OCI-LY1 (cell line): Measurements from ENCODE around the gene FIG4.

Source experiments
- H2AFZ ChIP-seq: fragments of 200-600 bp; sonication (generic), shearing (Covaris generic); 2 replicates; pipeline ENCODE4 v1.6.0; 2014; ENCODE audit warnings: antibody characterized with exemption, mild to moderate bottlenecking, low read length
- H3F3A ChIP-seq: fragments of 200-600 bp; sonication (generic), shearing (Covaris generic); 2 replicates; pipeline ENCODE4 v1.6.0; 2014; ENCODE audit warnings: mild to moderate bottlenecking, antibody characterized with exemption, low read length, moderate library complexity; ENCODE audit not compliant: insufficient read depth
- H3K27ac ChIP-seq: fragments of 200-600 bp; sonication (generic); 2 replicates; pipeline ENCODE4 v1.5.1; 2014; ENCODE audit warnings: low read length, mixed run types, mild to moderate bottlenecking, low read depth; ENCODE audit not compliant: poor library complexity, severe bottlenecking
- H3K27me3 ChIP-seq: fragments of 200-600 bp; sonication (generic); 2 replicates; pipeline ENCODE4 v1.6.0; 2014; ENCODE audit warnings: antibody characterized with exemption, mild to moderate bottlenecking, low read length, moderate library complexity; ENCODE audit not compliant: insufficient read depth
- H3K36me3 ChIP-seq: fragments of 200-600 bp; sonication (generic); 2 replicates; pipeline ENCODE4 v1.6.1; 2014; ENCODE audit warnings: mild to moderate bottlenecking, antibody characterized with exemption, low read length, moderate library complexity, mixed read lengths; ENCODE audit not compliant: insufficient read depth
- H3K4me1 ChIP-seq: fragments of 200-600 bp; sonication (generic); 2 replicates; pipeline ENCODE4 v1.5.1; 2014; ENCODE audit warnings: mild to moderate bottlenecking, low read length, moderate library complexity; ENCODE audit not compliant: insufficient read depth, severe bottlenecking
- H3K4me2 ChIP-seq: fragments of 200-600 bp; sonication (generic), shearing (Covaris generic); 2 replicates; pipeline ENCODE4 v1.6.1; 2014; ENCODE audit warnings: low read length
- H3K4me3 ChIP-seq: fragments of 200-600 bp; sonication (generic); 2 replicates; pipeline ENCODE4 v1.5.1; 2014; ENCODE audit warnings: low read length, low read depth, mild to moderate bottlenecking, mixed read lengths; ENCODE audit not compliant: poor library complexity, severe bottlenecking
- H3K79me2 ChIP-seq: fragments of 200-600 bp; shearing (Covaris generic); 2 replicates; pipeline ENCODE4 v1.6.1; 2016; ENCODE audit warnings: mixed run types, low read length, mixed read lengths; ENCODE audit not compliant: insufficient read depth
- H3K9ac ChIP-seq: fragments of 200-600 bp; sonication (generic), shearing (Covaris generic); 2 replicates; pipeline ENCODE4 v1.6.1; 2014; ENCODE audit warnings: mild to moderate bottlenecking, low read length, mixed read lengths
- H3K9me2 ChIP-seq: fragments of 200-600 bp; sonication (generic), shearing (Covaris generic); 2 replicates; pipeline ENCODE4 v1.6.1; 2014; ENCODE audit warnings: low read depth, mild to moderate bottlenecking, low read length, mixed read lengths
- H3K9me3 ChIP-seq: fragments of 200-600 bp; shearing (Covaris generic); 2 replicates; pipeline ENCODE4 v1.6.1; 2014; ENCODE audit warnings: low read length, mixed read lengths
- H4K20me1 ChIP-seq: fragments of 200-600 bp; sonication (generic), shearing (Covaris generic); 2 replicates; pipeline ENCODE4 v1.6.0; 2016; ENCODE audit warnings: mild to moderate bottlenecking, low read length; ENCODE audit not compliant: insufficient read depth
- EZH2 ChIP-seq: fragments of 200-600 bp; sonication (generic), shearing (Covaris generic); IDR thresholded peaks from 2 replicates; pipeline ENCODE4 v1.8.0; 2017; ENCODE audit warnings: borderline replicate concordance, mixed run types, mild to moderate bottlenecking, antibody characterized with exemption, low read length, moderate library complexity, mixed read lengths
- TF ChIP-seq, protein P1 (sequence below): fragments of 200-600 bp; sonication (generic), shearing (Covaris generic); IDR thresholded peaks from 2 replicates; pipeline ENCODE4 v1.5.1; 2017; ENCODE audit warnings: mild to moderate bottlenecking, antibody characterized with exemption, low read length, moderate library complexity, mixed read lengths

The FIG4 gene

DNA sequence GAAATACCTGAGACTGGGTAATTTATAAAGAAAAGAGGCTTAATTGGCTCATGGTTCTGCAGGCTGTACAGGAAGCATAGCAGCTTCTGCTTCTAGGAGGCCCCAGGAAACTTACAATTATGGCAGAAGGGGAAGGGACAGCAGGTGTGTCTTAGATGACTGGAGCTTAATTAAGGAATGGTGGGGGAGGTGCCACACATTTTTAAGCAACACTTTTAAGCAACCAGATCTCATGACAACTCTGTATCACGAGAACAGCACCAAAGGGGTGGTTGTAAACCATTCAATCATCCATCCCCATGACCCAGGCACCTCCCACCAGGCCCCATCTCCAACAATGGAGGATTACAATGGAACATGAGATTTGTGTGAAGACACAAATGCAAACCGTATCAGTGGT lies 26.9 kb downstream of the FIG4 start:
- Histone ChIP-seq H3K27ac (no peak overlapping the region), H3K4me1 (no peaks in the 10 kb centered on the region), H2AFZ (no peak overlapping the region), H3F3A (no peaks in the 10 kb centered on the region), H3K79me2 (no peaks in the 10 kb centered on the region), H3K36me3 (no peaks in the 10 kb centered on the region), H4K20me1 (no peaks in the 10 kb centered on the region), H3K27me3 (no peaks in the 10 kb centered on the region), H3K9ac (no peak overlapping the region), H3K9me3 (no peaks in the 10 kb centered on the region), H3K4me3 (no peak overlapping the region), H3K9me2 (no peaks in the 10 kb centered on the region), H3K4me2 (no peak overlapping the region)
- TF ChIP-seq, protein P1, sequence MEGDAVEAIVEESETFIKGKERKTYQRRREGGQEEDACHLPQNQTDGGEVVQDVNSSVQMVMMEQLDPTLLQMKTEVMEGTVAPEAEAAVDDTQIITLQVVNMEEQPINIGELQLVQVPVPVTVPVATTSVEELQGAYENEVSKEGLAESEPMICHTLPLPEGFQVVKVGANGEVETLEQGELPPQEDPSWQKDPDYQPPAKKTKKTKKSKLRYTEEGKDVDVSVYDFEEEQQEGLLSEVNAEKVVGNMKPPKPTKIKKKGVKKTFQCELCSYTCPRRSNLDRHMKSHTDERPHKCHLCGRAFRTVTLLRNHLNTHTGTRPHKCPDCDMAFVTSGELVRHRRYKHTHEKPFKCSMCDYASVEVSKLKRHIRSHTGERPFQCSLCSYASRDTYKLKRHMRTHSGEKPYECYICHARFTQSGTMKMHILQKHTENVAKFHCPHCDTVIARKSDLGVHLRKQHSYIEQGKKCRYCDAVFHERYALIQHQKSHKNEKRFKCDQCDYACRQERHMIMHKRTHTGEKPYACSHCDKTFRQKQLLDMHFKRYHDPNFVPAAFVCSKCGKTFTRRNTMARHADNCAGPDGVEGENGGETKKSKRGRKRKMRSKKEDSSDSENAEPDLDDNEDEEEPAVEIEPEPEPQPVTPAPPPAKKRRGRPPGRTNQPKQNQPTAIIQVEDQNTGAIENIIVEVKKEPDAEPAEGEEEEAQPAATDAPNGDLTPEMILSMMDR: no peak
- no peak for TF ChIP-seq EZH2

DNA sequence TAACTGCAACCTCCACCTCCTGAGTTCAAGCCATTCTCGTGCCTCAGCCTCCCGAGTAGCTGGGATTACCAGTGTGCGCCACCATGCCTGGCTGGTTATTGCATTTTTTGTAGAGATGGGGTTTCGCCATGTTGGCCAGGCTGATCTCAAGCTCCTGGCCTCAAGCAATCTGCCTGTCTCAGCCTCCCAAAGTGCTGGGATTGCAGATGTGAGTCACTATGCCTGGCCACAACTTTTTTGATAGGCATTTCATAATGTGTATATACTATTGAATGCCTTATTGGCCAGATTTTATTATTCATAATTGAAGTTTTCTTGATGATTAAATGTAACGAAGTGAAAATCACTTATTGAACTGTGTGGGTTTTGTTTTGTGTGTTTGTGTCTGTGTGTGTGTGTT lies 27.9 kb downstream of the FIG4 start:
- H3K79me2 ChIP-seq: no peaks in the 10 kb centered on the region
- H3K9ac ChIP-seq: no peak overlapping the region
- no peaks in the 10 kb centered on the region for H4K20me1 ChIP-seq
- H3K4me2 ChIP-seq: no peak overlapping the region
- H3K36me3 ChIP-seq: no peaks in the 10 kb centered on the region
- H2AFZ ChIP-seq: no peak overlapping the region
- H3K9me3 ChIP-seq: no peaks in the 10 kb centered on the region
- H3K27me3 ChIP-seq: no peaks in the 10 kb centered on the region
- no peak for TF ChIP-seq EZH2
- H3K9me2 ChIP-seq: no peaks in the 10 kb centered on the region
- no peak overlapping the region for H3K4me3 ChIP-seq
- H3K27ac ChIP-seq: no peak overlapping the region
- H3F3A ChIP-seq: no peaks in the 10 kb centered on the region
- H3K4me1 ChIP-seq: no peaks in the 10 kb centered on the region

DNA sequence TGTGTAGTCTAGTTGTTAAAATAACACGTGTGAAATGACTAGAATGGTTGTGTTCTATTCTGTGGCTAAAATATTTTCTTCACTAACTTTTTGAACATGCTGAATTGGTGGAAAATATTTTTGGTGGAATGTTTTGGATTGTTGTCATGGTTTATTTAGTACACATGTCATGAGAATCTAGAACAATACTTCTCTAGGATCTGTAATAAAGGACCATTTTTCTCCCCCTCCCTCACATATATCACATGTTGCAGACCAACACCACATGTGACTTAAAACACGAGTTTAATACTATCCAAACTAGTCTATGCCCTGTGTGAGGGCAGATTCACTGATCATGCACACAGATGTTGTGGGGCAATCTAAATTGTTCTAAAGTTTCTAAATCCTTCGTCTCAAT lies 29.2 kb downstream of the FIG4 start:
- Histone ChIP-seq H3K4me3 (no peak overlapping the region), H3K9ac (no peak overlapping the region), H3K9me3 (no peaks in the 10 kb centered on the region), H3K36me3 (no peaks in the 10 kb centered on the region), H3K79me2 (no peaks in the 10 kb centered on the region), H3F3A (no peaks in the 10 kb centered on the region), H3K4me1 (no peaks in the 10 kb centered on the region), H2AFZ (no peak overlapping the region), H3K27ac (no peak overlapping the region), H4K20me1 (no peaks in the 10 kb centered on the region), H3K27me3 (no peaks in the 10 kb centered on the region), H3K4me2 (no peak overlapping the region), H3K9me2 (no peaks in the 10 kb centered on the region)
- TF ChIP-seq, protein P1: no peak
- TF ChIP-seq EZH2: no peak

DNA sequence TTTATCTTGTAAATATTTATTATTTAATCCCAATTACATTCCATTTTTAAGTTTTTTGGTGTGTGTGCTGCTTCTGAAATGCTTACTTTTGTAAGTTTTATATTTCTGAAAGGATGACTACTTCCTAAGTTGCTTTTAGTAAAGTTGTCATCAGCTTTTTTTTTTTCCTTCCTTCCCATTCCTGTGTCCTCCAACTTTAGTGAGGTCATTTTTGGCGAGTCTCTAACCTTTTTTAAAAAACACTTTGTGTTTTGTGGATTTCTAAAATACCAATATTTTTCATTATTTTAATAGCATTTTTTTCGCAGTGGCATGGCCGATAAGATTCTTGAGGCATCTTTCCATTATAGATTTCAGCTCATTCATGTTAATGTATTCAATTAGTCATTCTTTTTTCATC lies 30.9 kb downstream of the FIG4 start:
- no peaks in the 10 kb centered on the region for H3K4me1 ChIP-seq
- no peaks in the 10 kb centered on the region for H3K79me2 ChIP-seq

More for the DNA sequence above, 30.9 kb downstream of the FIG4 start:
- H3K27ac ChIP-seq: no peak overlapping the region
- no peaks in the 10 kb centered on the region for H3K27me3 ChIP-seq
- no peaks in the 10 kb centered on the region for H3K9me3 ChIP-seq
- H3K9ac ChIP-seq: no peak overlapping the region
- H4K20me1 ChIP-seq: no peaks in the 10 kb centered on the region
- H3K4me2 ChIP-seq: no peak overlapping the region
- no peaks in the 10 kb centered on the region for H3K9me2 ChIP-seq
- TF ChIP-seq EZH2: no peak
- TF ChIP-seq, protein P1: no peak
- H3F3A ChIP-seq: no peaks in the 10 kb centered on the region
- no peak overlapping the region for H2AFZ ChIP-seq
- no peaks in the 10 kb centered on the region for H3K36me3 ChIP-seq
- no peak overlapping the region for H3K4me3 ChIP-seq
